GM18505 (cell line): ENCODE results near the gene RGS6.

Experiments
- ATAC-seq: cut with Tn5 transposase; IDR thresholded peaks from one replicate; pipeline ENCODE4 v1.9.1; 2021; ENCODE audit not compliant: unreplicated experiment
- POLR2A ChIP-seq: IDR thresholded peaks from 4 replicates; pipeline ENCODE4 v1.6.1; 2011; ENCODE audit warnings: borderline replicate concordance; ENCODE audit not compliant: insufficient read depth, insufficient read length; ENCODE audit errors: extremely low read depth

RGS6 gene

GRCh38 chr14:72178517-72178916 is 246.3 kb downstream of the RGS6 start:
- ATAC-seq: no peak
- TF ChIP-seq POLR2A: no peak

- ATAC-seq: no peak
- TF ChIP-seq POLR2A: no peak
These were observed 250.6 kb downstream of the RGS6 start for GRCh38 chr14:72182708-72183432.

- ATAC-seq: no peak
- no peak for TF ChIP-seq POLR2A
These were observed 251.4 kb downstream of the RGS6 start for GRCh38 chr14:72183631-72184030.

GRCh38 chr14:72186523-72186922 is 254.3 kb downstream of the RGS6 start:
- TF ChIP-seq POLR2A: no peak
- ATAC-seq: no peak

- TF ChIP-seq POLR2A: no peak
- no peak for ATAC-seq
These were observed 264.2 kb downstream of the RGS6 start for GRCh38 chr14:72196237-72197015.

- TF ChIP-seq POLR2A: no peak
These were observed 269.4 kb downstream of the RGS6 start for GRCh38 chr14:72201645-72202044.

GRCh38 chr14:72213424-72213823 is 281.2 kb downstream of the RGS6 start:
- no peak for TF ChIP-seq POLR2A
- no peak for ATAC-seq

More at GRCh38 chr14:72201645-72202044, 269.4 kb downstream of the RGS6 start:
- no peak for ATAC-seq

- ATAC-seq: no peak
These were observed 282.9 kb downstream of the RGS6 start for GRCh38 chr14:72215080-72215479.

GRCh38 chr14:72217135-72217534 is 284.9 kb downstream of the RGS6 start:
- no peak for ATAC-seq
- TF ChIP-seq POLR2A: no peak

More at GRCh38 chr14:72215080-72215479, 282.9 kb downstream of the RGS6 start:
- TF ChIP-seq POLR2A: no peak

GRCh38 chr14:72222046-72222445 is 289.8 kb downstream of the RGS6 start:
- no peak for TF ChIP-seq POLR2A
- ATAC-seq: no peak

- ATAC-seq: no peak
- no peak for TF ChIP-seq POLR2A
These were observed 304.4 kb downstream of the RGS6 start for GRCh38 chr14:72236629-72237028.

- ATAC-seq: no peak
- no peak for TF ChIP-seq POLR2A
These were observed 305.8 kb downstream of the RGS6 start for GRCh38 chr14:72237722-72238666.
